Measurements from ENCODE around the gene ZNF223. TPM values are rescaled to one million over a fixed set of nuclear protein-coding genes. Genes with fewer than 3 reads are reported as not detected.

The ZNF223 gene
- total RNA-seq, 2 experiments from 2014 or later: 0.67 to 2.2 TPM

GRCh38 chr19:44024900-44025216 lies 27.0 kb upstream of the ZNF223 start:
- ATAC-seq (no peak), DNase-seq (peak; percentile 2)
- no peak for TF ChIP-seq CTCF (IDR thresholded peaks at IDR 0.05)
- ChIA-PET CTCF (no interaction called here), POLR2A (interaction anchor here (0.7 kb wide), 1 partner anchor 47 kb away, joined by 3 read pairs; no protein-coding TSS in a partner anchor)
- Mint-ChIP-seq H3K36me3 (ENCODE audit: low read depth) (peaks cover 45% of the 10 kb centered on the region), H3K9me3 (peaks cover 36% of the 10 kb centered on the region), H3K27me3 (peaks cover 2% of the 10 kb centered on the region), H3K4me3 (peak overlapping the region; percentile 89), H3K4me1 (ENCODE audit: low read depth) (peaks cover 18% of the 10 kb centered on the region), H3K27ac (peak overlapping the region; percentile 87)
- intact Hi-C loops (cut with micrococcal nuclease): no loop called here

- intact Hi-C loops (cut with micrococcal nuclease): no loop called here
- Mint-ChIP-seq H3K4me3 (peak within 1 kb of the TSS; percentile 89), H3K9me3 (peaks cover 34% of the 10 kb centered on the region), H3K4me1 (ENCODE audit: low read depth) (peaks cover 18% of the 10 kb centered on the region), H3K27me3 (peaks cover 2% of the 10 kb centered on the region), H3K27ac (peak within 1 kb of the TSS; percentile 87), H3K36me3 (ENCODE audit: low read depth) (peaks cover 50% of the 10 kb centered on the region)
- CTCF ChIA-PET: no interaction called here
- ATAC-seq: peak; percentile 99
- peak; percentile 93 for DNase-seq
- POLR2A ChIA-PET: interaction anchor here (1.1 kb wide), 1 partner anchor 70 kb away, joined by 3 read pairs; no protein-coding TSS in a partner anchor
- no peak for TF ChIP-seq CTCF (IDR thresholded peaks at IDR 0.05)
Observed at GRCh38 chr19:44025217-44025936, 26.5 kb upstream of the ZNF223 start, which contains the start of gene ZNF222. ZNF222 (plus strand) TSS chr19:44025379; CDS start chr19:44025437, 58 bp downstream.

- intact Hi-C loops (cut with micrococcal nuclease): no loop called here
- Mint-ChIP-seq H3K4me3 (no peak overlapping the region), H3K9me3 (peaks cover 41% of the 10 kb centered on the region), H3K4me1 (ENCODE audit: low read depth) (peaks cover 18% of the 10 kb centered on the region), H3K27me3 (no peaks in the 10 kb centered on the region), H3K36me3 (ENCODE audit: low read depth) (peaks cover 62% of the 10 kb centered on the region), H3K27ac (no peak overlapping the region)
- ChIA-PET CTCF (no interaction called here), POLR2A (no interaction called here)
- DNase-seq (no peak), ATAC-seq (no peak)
- TF ChIP-seq CTCF (IDR thresholded peaks at IDR 0.05): no peak
Observed at GRCh38 chr19:44026622-44027021, 25.2 kb upstream of the ZNF223 start.

GRCh38 chr19:44032001-44032610 lies 19.7 kb upstream of the ZNF223 start:
- no peak for TF ChIP-seq CTCF (IDR thresholded peaks at IDR 0.05)
- DNase-seq: no peak
- ChIA-PET CTCF (no interaction called here), POLR2A (no interaction called here)
- Mint-ChIP-seq H3K4me3 (no peak overlapping the region), H3K4me1 (ENCODE audit: low read depth) (no peaks in the 10 kb centered on the region), H3K27ac (no peak overlapping the region), H3K9me3 (peaks cover 63% of the 10 kb centered on the region), H3K27me3 (no peaks in the 10 kb centered on the region), H3K36me3 (ENCODE audit: low read depth) (peaks cover 67% of the 10 kb centered on the region)
- ATAC-seq: no peak
- intact Hi-C loops (cut with micrococcal nuclease): no loop called here

- intact Hi-C loops (cut with micrococcal nuclease): no loop called here
- no peak for DNase-seq
- H3K4me3 Mint-ChIP-seq: no peak overlapping the region
- no peaks in the 10 kb centered on the region for H3K4me1 Mint-ChIP-seq (ENCODE audit: low read depth)
- peaks cover 28% of the 10 kb centered on the region for H3K9me3 Mint-ChIP-seq
- peaks cover 4% of the 10 kb centered on the region for H3K36me3 Mint-ChIP-seq (ENCODE audit: low read depth)
- no peak for TF ChIP-seq CTCF (IDR thresholded peaks at IDR 0.05)
- H3K27ac Mint-ChIP-seq: no peak overlapping the region
- CTCF ChIA-PET: no interaction called here
- no peak for ATAC-seq
- H3K27me3 Mint-ChIP-seq: peaks cover 4% of the 10 kb centered on the region
- POLR2A ChIA-PET: no interaction called here
Observed at GRCh38 chr19:44042147-44042546, 9.7 kb upstream of the ZNF223 start.

All from activated CD8-positive, alpha-beta T cell treated with anti-CD3 and anti-CD28 coated beads for 36 hours (primary cell).